ENCODE results near the gene ITGAE.

GRCh38 chr17:3710951-3711383 is 90.0 kb downstream of the ITGAE start:
- TF ChIP-seq EZH2phosphoT487 (IDR thresholded peaks at IDR 0.05; ENCODE audit: borderline replicate concordance) (no peak), CTCF (conservative IDR thresholded peaks at IDR 0.05; ENCODE audit: low read length) (no peak)

Data from Loucy (cell line).